Measurements from ENCODE around the gene CARM1.
"Not testable (repeated sequence)": the region's sequence is repeated elsewhere in the genome, so short reads cannot be mapped to it uniquely, and the experiment has no call there.

CARM1 gene

DNA sequence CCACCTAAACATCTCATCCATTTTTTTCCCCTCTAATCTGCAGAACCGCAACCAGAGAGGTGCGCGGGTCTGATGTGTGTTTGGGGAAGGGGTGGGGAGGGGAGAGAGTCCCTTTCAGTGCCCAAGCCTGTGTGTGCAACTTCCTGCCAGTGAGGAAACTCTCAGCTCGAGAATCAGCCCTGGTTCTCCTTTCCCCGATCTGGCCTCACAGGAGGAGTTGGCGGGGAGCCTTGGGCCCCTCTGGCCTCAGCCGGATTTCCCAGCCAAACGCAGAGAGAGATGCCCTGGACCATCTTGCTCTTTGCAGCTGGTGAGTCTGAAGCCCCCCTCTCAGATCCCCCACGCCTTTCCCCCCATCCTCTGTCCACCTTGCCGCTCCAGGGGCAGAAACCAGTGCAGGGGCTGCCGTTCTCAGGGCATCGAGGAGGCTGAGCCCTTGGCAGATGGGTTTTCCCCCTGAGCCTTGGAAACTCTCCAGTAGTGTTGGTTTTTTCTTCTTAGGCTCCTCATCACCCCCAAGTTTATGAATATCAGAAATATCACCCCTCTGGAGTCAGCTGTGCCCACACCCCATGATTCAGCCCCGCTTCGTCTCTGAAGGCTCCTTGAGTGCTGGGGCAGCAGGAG lies 23.0 kb upstream of the CARM1 start, which contains the start of gene C19orf38:
Gene C19orf38 (plus strand): TSS at position 186 of the 627 bp plus-strand sequence. CDS start 94 bp downstream, at position 280.
- Histone ChIP-seq H3K9ac (ENCODE audit: low read depth in 1 of 2, low read length in 2 of 2) (no peak within 1 kb of the TSS), H3K27ac (ENCODE audit: low read depth in 2 of 2, low read length in 2 of 2) (no peak within 1 kb of the TSS)

GRCh38 chr19:10850631-10851030 lies 20.7 kb upstream of the CARM1 start:
- Histone ChIP-seq H3K9me3 (ENCODE audit: control insufficient read depth in 2 of 2, low read length in 2 of 2) (no peaks in the 10 kb centered on the region), H3K27ac (ENCODE audit: low read depth in 2 of 2, low read length in 2 of 2) (no peak overlapping the region), H3K4me1 (ENCODE audit: control insufficient read depth in 2 of 2, insufficient read depth in 2 of 2, low read length in 2 of 2) (no peaks in the 10 kb centered on the region), H3K4me3 (ENCODE audit: low read length in 2 of 2) (no peak overlapping the region), H3K27me3 (ENCODE audit: control insufficient read depth in 2 of 2, insufficient read depth in 2 of 2, low read length in 2 of 2) (no peaks in the 10 kb centered on the region), H3K36me3 (ENCODE audit: control insufficient read depth in 2 of 2, insufficient read depth in 2 of 2, low read length in 2 of 2) (no peaks in the 10 kb centered on the region), H3K9ac (ENCODE audit: low read depth in 1 of 2, low read length in 2 of 2) (no peak overlapping the region)

More for the DNA sequence above, 23.0 kb upstream of the CARM1 start, which contains the start of gene C19orf38:
- H3K36me3 ChIP-seq (ENCODE audit: control insufficient read depth in 2 of 2, insufficient read depth in 2 of 2, low read length in 2 of 2): no peaks in the 10 kb centered on the region
- no peak within 1 kb of the TSS for H3K4me3 ChIP-seq (ENCODE audit: low read length in 2 of 2)
- H3K4me1 ChIP-seq (ENCODE audit: control insufficient read depth in 2 of 2, insufficient read depth in 2 of 2, low read length in 2 of 2): no peaks in the 10 kb centered on the region
- H3K9me3 ChIP-seq (ENCODE audit: control insufficient read depth in 2 of 2, low read length in 2 of 2): no peaks in the 10 kb centered on the region
- no peaks in the 10 kb centered on the region for H3K27me3 ChIP-seq (ENCODE audit: control insufficient read depth in 2 of 2, insufficient read depth in 2 of 2, low read length in 2 of 2)

GRCh38 chr19:10852098-10852800 lies 19.1 kb upstream of the CARM1 start:
- Histone ChIP-seq H3K4me3 (ENCODE audit: low read length in 2 of 2) (no peak overlapping the region), H3K36me3 (ENCODE audit: control insufficient read depth in 2 of 2, insufficient read depth in 2 of 2, low read length in 2 of 2) (no peaks in the 10 kb centered on the region), H3K27me3 (ENCODE audit: control insufficient read depth in 2 of 2, insufficient read depth in 2 of 2, low read length in 2 of 2) (no peaks in the 10 kb centered on the region), H3K9me3 (ENCODE audit: control insufficient read depth in 2 of 2, low read length in 2 of 2) (no peaks in the 10 kb centered on the region), H3K27ac (ENCODE audit: low read depth in 2 of 2, low read length in 2 of 2) (no peak overlapping the region), H3K4me1 (ENCODE audit: control insufficient read depth in 2 of 2, insufficient read depth in 2 of 2, low read length in 2 of 2) (no peaks in the 10 kb centered on the region), H3K9ac (ENCODE audit: low read depth in 1 of 2, low read length in 2 of 2) (no peak overlapping the region)

DNA sequence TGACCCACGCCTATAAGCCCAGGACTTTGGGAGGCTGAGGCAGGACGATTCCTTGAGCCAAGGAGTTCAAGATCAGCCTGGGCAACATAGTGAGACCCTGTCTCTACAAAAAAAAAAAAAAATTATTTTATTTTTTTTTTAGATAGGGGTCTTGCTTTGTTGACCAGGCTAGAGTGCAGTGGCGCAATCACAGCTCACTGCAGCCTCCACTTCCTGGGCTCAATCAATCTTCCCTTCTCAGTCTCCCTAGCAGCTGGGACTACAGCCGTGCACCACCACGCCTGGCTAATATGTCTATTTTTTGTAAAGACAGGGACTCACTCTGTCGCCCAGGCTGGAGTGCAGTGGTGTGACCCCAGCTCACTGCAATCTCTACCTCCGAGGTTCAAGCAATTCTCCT lies 18.4 kb upstream of the CARM1 start:
- Histone ChIP-seq H3K4me3 (ENCODE audit: low read length in 2 of 2) (no peak overlapping the region), H3K9me3 (ENCODE audit: control insufficient read depth in 2 of 2, low read length in 2 of 2) (no peaks in the 10 kb centered on the region), H3K27me3 (ENCODE audit: control insufficient read depth in 2 of 2, insufficient read depth in 2 of 2, low read length in 2 of 2) (no peaks in the 10 kb centered on the region), H3K27ac (ENCODE audit: low read depth in 2 of 2, low read length in 2 of 2) (no peak overlapping the region), H3K4me1 (ENCODE audit: control insufficient read depth in 2 of 2, insufficient read depth in 2 of 2, low read length in 2 of 2) (no peaks in the 10 kb centered on the region), H3K36me3 (ENCODE audit: control insufficient read depth in 2 of 2, insufficient read depth in 2 of 2, low read length in 2 of 2) (no peaks in the 10 kb centered on the region), H3K9ac (ENCODE audit: low read depth in 1 of 2, low read length in 2 of 2) (no peak overlapping the region)

DNA sequence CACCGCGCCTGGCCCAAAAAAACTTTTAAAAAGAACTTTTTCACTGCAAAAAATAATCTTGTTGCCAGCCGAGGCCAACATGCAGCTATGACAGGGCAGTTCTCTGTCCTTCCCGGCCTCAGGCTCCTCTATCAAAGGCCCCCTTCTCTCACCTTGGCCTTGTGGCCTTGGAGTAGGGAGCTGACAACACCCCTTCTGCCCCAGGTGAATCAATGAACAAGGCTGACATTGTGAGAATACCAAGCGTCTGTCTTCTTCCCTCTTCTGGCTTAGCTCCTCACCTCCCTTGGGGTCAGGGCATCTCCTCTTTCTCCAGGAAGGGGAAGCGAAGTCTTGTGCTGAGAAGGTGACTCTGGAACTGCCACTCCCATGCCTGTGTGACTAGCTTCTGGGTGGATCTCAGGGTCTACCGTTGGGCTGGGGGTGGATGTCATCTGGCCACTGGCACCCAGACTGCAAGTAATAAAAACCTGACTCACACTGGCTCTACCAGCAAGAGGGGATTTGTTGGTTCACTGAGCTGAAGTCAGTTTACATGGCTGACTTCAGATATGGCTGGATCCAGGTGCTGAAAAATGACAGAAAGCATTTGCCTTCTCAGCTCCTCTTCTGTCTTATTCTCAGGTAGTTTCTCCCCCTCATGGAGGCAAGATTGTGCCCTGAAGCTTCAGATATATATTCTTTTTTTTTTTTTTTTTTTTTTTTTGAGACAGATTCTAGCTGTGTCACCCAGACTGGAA lies 16.8 kb upstream of the CARM1 start:
- H3K9me3 ChIP-seq (ENCODE audit: control insufficient read depth in 2 of 2, low read length in 2 of 2): no peaks in the 10 kb centered on the region

DNA sequence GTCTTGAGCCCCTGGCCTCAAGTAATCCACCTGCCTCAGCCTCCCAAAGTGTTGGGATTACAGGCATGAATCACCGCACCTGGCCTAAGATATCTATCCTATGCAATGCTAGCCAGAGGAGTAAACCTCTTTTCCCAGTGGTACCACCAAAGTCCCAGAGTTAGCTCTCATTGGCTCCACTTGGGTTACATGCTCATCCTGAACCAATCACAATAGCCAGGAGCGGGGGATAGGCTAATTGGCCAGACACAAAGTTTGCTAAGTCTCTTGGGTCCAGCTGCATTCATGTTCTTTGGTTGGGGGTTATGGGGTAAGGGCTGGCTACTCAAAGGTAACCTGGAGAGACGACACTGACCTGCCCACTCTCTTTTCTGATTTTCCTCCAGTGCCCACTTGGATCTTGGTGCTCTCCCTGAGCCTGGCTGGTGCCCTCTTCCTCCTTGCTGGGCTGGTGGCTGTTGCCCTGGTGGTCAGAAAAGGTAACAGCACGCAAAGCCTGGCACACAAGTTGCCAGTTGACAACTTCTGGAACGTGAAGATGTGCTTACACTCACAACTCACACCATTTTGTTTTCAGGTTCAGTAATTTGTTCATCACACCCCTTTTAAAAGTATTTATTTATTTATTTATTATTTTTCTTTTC lies 15.4 kb upstream of the CARM1 start:
- H3K4me3 ChIP-seq (ENCODE audit: low read length in 2 of 2): no peak overlapping the region
- no peaks in the 10 kb centered on the region for H3K36me3 ChIP-seq (ENCODE audit: control insufficient read depth in 2 of 2, insufficient read depth in 2 of 2, low read length in 2 of 2)
- H3K9me3 ChIP-seq (ENCODE audit: control insufficient read depth in 2 of 2, low read length in 2 of 2): no peaks in the 10 kb centered on the region
- H3K9ac ChIP-seq (ENCODE audit: low read depth in 1 of 2, low read length in 2 of 2): no peak overlapping the region
- no peaks in the 10 kb centered on the region for H3K27me3 ChIP-seq (ENCODE audit: control insufficient read depth in 2 of 2, insufficient read depth in 2 of 2, low read length in 2 of 2)
- H3K27ac ChIP-seq (ENCODE audit: low read depth in 2 of 2, low read length in 2 of 2): no peak overlapping the region
- no peaks in the 10 kb centered on the region for H3K4me1 ChIP-seq (ENCODE audit: control insufficient read depth in 2 of 2, insufficient read depth in 2 of 2, low read length in 2 of 2)

More for the DNA sequence above, 16.8 kb upstream of the CARM1 start:
- H3K4me3 ChIP-seq (ENCODE audit: low read length in 2 of 2): no peak overlapping the region
- no peak overlapping the region for H3K9ac ChIP-seq (ENCODE audit: low read depth in 1 of 2, low read length in 2 of 2)
- H3K27ac ChIP-seq (ENCODE audit: low read depth in 2 of 2, low read length in 2 of 2): no peak overlapping the region
- no peaks in the 10 kb centered on the region for H3K36me3 ChIP-seq (ENCODE audit: control insufficient read depth in 2 of 2, insufficient read depth in 2 of 2, low read length in 2 of 2)
- H3K4me1 ChIP-seq (ENCODE audit: control insufficient read depth in 2 of 2, insufficient read depth in 2 of 2, low read length in 2 of 2): no peaks in the 10 kb centered on the region
- no peaks in the 10 kb centered on the region for H3K27me3 ChIP-seq (ENCODE audit: control insufficient read depth in 2 of 2, insufficient read depth in 2 of 2, low read length in 2 of 2)

GRCh38 chr19:10856899-10857298 lies 14.5 kb upstream of the CARM1 start:
- H3K9me3 ChIP-seq (ENCODE audit: control insufficient read depth in 2 of 2, low read length in 2 of 2); H3K9ac ChIP-seq (ENCODE audit: low read depth in 1 of 2, low read length in 2 of 2); H3K27ac ChIP-seq (ENCODE audit: low read depth in 2 of 2, low read length in 2 of 2); H3K36me3 ChIP-seq (ENCODE audit: control insufficient read depth in 2 of 2, insufficient read depth in 2 of 2, low read length in 2 of 2); H3K4me3 ChIP-seq (ENCODE audit: low read length in 2 of 2); H3K4me1 ChIP-seq (ENCODE audit: control insufficient read depth in 2 of 2, insufficient read depth in 2 of 2, low read length in 2 of 2); H3K27me3 ChIP-seq (ENCODE audit: control insufficient read depth in 2 of 2, insufficient read depth in 2 of 2, low read length in 2 of 2): not testable (repeated sequence)

GRCh38 chr19:10858204-10858828 lies 13.0 kb upstream of the CARM1 start:
- Histone ChIP-seq H3K9ac (ENCODE audit: low read depth in 1 of 2, low read length in 2 of 2) (no peak overlapping the region), H3K36me3 (ENCODE audit: control insufficient read depth in 2 of 2, insufficient read depth in 2 of 2, low read length in 2 of 2) (no peaks in the 10 kb centered on the region), H3K9me3 (ENCODE audit: control insufficient read depth in 2 of 2, low read length in 2 of 2) (no peaks in the 10 kb centered on the region), H3K27me3 (ENCODE audit: control insufficient read depth in 2 of 2, insufficient read depth in 2 of 2, low read length in 2 of 2) (no peaks in the 10 kb centered on the region), H3K4me1 (ENCODE audit: control insufficient read depth in 2 of 2, insufficient read depth in 2 of 2, low read length in 2 of 2) (no peaks in the 10 kb centered on the region), H3K4me3 (ENCODE audit: low read length in 2 of 2) (no peak overlapping the region), H3K27ac (ENCODE audit: low read depth in 2 of 2, low read length in 2 of 2) (no peak overlapping the region)

DNA sequence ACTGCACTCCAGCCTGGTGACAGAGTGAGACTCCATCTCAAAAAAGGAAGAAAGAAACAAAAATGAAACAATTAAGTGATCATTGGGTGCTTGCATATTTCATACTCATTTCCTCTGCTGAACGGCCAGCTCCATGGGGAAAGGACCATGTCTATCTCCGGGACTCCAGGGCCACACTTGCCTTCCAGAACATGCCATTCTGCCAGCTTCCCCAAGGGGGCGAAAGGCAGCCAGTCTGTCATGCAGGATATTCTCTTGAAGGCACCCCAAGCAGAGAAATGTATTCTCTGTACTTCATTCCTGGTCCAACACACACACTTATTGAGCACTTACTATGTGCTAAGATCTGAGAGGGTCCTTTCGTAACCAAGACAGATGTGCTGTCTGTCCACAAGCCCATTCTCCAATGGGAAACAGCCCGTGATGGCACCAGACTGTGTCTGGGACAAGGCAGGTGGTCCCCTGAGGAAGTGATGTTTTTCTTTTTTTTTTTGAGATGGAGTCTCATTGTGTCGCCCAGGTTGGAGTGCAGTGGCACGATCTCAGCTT lies 10.2 kb upstream of the CARM1 start:
- Histone ChIP-seq H3K9me3 (ENCODE audit: control insufficient read depth in 2 of 2, low read length in 2 of 2) (no peaks in the 10 kb centered on the region), H3K9ac (ENCODE audit: low read depth in 1 of 2, low read length in 2 of 2) (no peak overlapping the region), H3K4me1 (ENCODE audit: control insufficient read depth in 2 of 2, insufficient read depth in 2 of 2, low read length in 2 of 2) (peaks cover 0 to 5% of the 10 kb centered on the region in 2 donors), H3K27ac (ENCODE audit: low read depth in 2 of 2, low read length in 2 of 2) (no peak overlapping the region), H3K36me3 (ENCODE audit: control insufficient read depth in 2 of 2, insufficient read depth in 2 of 2, low read length in 2 of 2) (no peaks in the 10 kb centered on the region), H3K27me3 (ENCODE audit: control insufficient read depth in 2 of 2, insufficient read depth in 2 of 2, low read length in 2 of 2) (no peaks in the 10 kb centered on the region), H3K4me3 (ENCODE audit: low read length in 2 of 2) (no peak overlapping the region)
